ENCODE results near the gene TRIM10. TPM values are rescaled to one million over a fixed set of nuclear protein-coding genes. Genes with fewer than 3 reads are reported as not detected.
"Not testable (repeated sequence)": the region's sequence is repeated elsewhere in the genome, so short reads cannot be mapped to it uniquely, and the experiment has no call there.

The TRIM10 gene
- total RNA-seq, 4 donors from 2014 or later, result 0.17 to 0.50 (median 0.42) TPM; not detected in 1

GRCh38 chr6:30168741-30169140 lies 7.7 kb upstream of the TRIM10 start:
- intact Hi-C loops (cut with DNase I), result no loop called here
- H3K27me3 ChIP-seq, result peaks cover 0 to 69% (median 25%) of the 10 kb centered on the region in 4 donors

GRCh38 chr6:30167101-30167500 lies 6.1 kb upstream of the TRIM10 start:
- Histone ChIP-seq H3K4me3 (no peak overlapping the region), H3K36me3 (no peaks in the 10 kb centered on the region), H3K27me3 (peaks cover 0 to 60% (median 18%) of the 10 kb centered on the region in 4 donors), H3K4me1 (peaks cover 6 to 8% (median 7%) of the 10 kb centered on the region in 4 donors), H3K27ac (replicated peaks in 1 of 4) (no peak overlapping the region), H3K9me3 (no peaks in the 10 kb centered on the region)
- peak; percentile 37 for DNase-seq (ENCODE audit: extremely low spot score)
- no peak for TF ChIP-seq CTCF (IDR thresholded peaks at IDR 0.05)
- no peak for TF ChIP-seq POLR2A (IDR thresholded peaks at IDR 0.05; ENCODE audit: low read depth)
- TF ChIP-seq EP300 (IDR thresholded peaks at IDR 0.05), result no peak
- TF ChIP-seq POLR2AphosphoS5 (IDR thresholded peaks at IDR 0.05), result no peak
- 54% methylated on average over 6 of the region's 6 CpGs for WGBS
- intact Hi-C loops (cut with DNase I), result no loop called here

More at GRCh38 chr6:30168741-30169140, 7.7 kb upstream of the TRIM10 start:
- H3K36me3 ChIP-seq, result no peaks in the 10 kb centered on the region
- TF ChIP-seq POLR2AphosphoS5 (IDR thresholded peaks at IDR 0.05) (no peak), CTCF (IDR thresholded peaks at IDR 0.05) (no peak), EP300 (IDR thresholded peaks at IDR 0.05) (no peak), POLR2A (IDR thresholded peaks at IDR 0.05; ENCODE audit: low read depth) (no peak)
- no peak overlapping the region for H3K4me3 ChIP-seq
- no peaks in the 10 kb centered on the region for H3K9me3 ChIP-seq
- no peak for DNase-seq (ENCODE audit: extremely low spot score)
- H3K4me1 ChIP-seq, result peaks cover 7 to 11% (median 10%) of the 10 kb centered on the region in 4 donors
- WGBS, result 74% methylated on average over 1 of the region's 1 CpG
- no peak overlapping the region for H3K27ac ChIP-seq (replicated peaks in 1 of 4)

- H3K4me3 ChIP-seq; H3K9me3 ChIP-seq; H3K36me3 ChIP-seq; H3K27ac ChIP-seq (replicated peaks in 1 of 4); H3K4me1 ChIP-seq; intact Hi-C loops (cut with DNase I); DNase-seq (ENCODE audit: extremely low spot score): not testable (repeated sequence)
- 79% methylated on average over 1 of the region's 1 CpG for WGBS
- H3K27me3 ChIP-seq, result peaks cover 0 to 41% (median 0%) of the 10 kb centered on the region in 4 donors
Observed at GRCh38 chr6:30165238-30165637, 4.2 kb upstream of the TRIM10 start.

- no peak overlapping the region for H3K27ac ChIP-seq (replicated peaks in 1 of 4)
- intact Hi-C loops (cut with DNase I), result no loop called here
- peaks cover 0 to 36% (median 0%) of the 10 kb centered on the region in 4 donors for H3K27me3 ChIP-seq
- no peaks in the 10 kb centered on the region for H3K9me3 ChIP-seq
- no peak overlapping the region for H3K4me3 ChIP-seq
- WGBS, result 74% methylated on average over 4 of the region's 4 CpGs
- H3K36me3 ChIP-seq, result no peaks in the 10 kb centered on the region
- no peaks in the 10 kb centered on the region for H3K4me1 ChIP-seq
- peak; percentile 66 for DNase-seq (ENCODE audit: extremely low spot score)
- TF ChIP-seq EP300 (IDR thresholded peaks at IDR 0.05) (no peak), POLR2AphosphoS5 (IDR thresholded peaks at IDR 0.05) (no peak), POLR2A (IDR thresholded peaks at IDR 0.05; ENCODE audit: low read depth) (no peak), CTCF (IDR thresholded peaks at IDR 0.05) (no peak)
Observed at GRCh38 chr6:30164714-30165113, 3.7 kb upstream of the TRIM10 start.

GRCh38 chr6:30163918-30164654 lies 3.1 kb upstream of the TRIM10 start:
- TF ChIP-seq POLR2AphosphoS5 (IDR thresholded peaks at IDR 0.05) (no peak), EP300 (IDR thresholded peaks at IDR 0.05) (no peak), POLR2A (IDR thresholded peaks at IDR 0.05; ENCODE audit: low read depth) (no peak), CTCF (IDR thresholded peaks at IDR 0.05) (no peak)
- no peak overlapping the region for H3K4me3 ChIP-seq
- no peak overlapping the region for H3K27ac ChIP-seq (replicated peaks in 1 of 4)
- H3K27me3 ChIP-seq, result peaks cover 0 to 37% (median 0%) of the 10 kb centered on the region in 4 donors
- no peaks in the 10 kb centered on the region for H3K36me3 ChIP-seq
- peak; percentile 72 for DNase-seq (ENCODE audit: extremely low spot score)
- H3K9me3 ChIP-seq, result no peaks in the 10 kb centered on the region
- 88% methylated on average over 16 of the region's 16 CpGs for WGBS
- intact Hi-C loops (cut with DNase I), result no loop called here
- no peaks in the 10 kb centered on the region for H3K4me1 ChIP-seq
